ENCODE data around the gene RALB. TPM values are rescaled to one million over a fixed set of nuclear protein-coding genes. Genes with fewer than 3 reads are reported as not detected.

RALB gene
- total RNA-seq, 6 experiments from 2014 or later = 60.1 to 72.5 (median 69.2) TPM

DNA sequence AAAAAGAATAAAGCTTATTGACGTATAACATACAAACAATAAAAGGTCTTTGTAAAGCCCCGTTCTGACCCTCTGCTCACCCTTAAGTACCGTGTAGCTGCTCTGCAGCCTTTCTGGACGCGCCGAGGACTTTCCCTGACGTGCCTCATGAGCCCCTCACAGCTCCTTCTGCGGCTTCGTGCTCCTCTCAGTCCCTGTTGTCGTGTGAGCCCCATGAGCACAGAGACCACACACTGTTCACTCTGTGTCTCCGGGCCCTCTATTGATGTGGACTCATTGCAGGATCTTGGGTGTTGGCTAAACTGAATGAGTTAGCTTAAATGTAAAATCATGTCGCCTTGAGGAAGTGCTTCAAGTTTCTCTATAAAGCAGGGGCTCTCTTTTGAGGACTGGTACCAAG lies 49.6 kb downstream of the RALB start:
- Mint-ChIP-seq H3K4me1 (ENCODE audit: low read depth) (peaks cover 29% of the 10 kb centered on the region), H3K36me3 (ENCODE audit: low read depth) (peaks cover 26% of the 10 kb centered on the region), H3K9me3 (no peaks in the 10 kb centered on the region)

DNA sequence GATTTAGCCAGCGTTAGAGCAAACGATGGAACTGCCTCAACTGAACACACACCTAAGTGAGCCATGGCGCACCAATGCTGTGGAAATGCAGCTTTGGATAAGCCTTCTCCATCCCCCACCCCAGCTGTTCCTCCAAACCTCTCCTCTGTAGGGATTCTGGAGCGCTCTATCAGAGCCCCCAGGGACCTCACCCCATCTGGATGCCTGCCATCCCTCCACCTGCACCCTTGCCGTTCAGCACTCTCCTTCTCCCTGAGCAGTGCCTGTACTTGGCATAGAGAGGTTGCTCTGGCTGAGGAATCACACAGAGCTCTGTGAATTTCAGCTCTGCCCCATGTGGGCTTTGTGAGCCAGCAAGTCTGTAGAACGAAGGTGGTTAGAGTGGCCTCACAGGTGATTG lies 50.5 kb downstream of the RALB start:
- peaks cover 17% of the 10 kb centered on the region for H3K36me3 Mint-ChIP-seq (ENCODE audit: low read depth)
- TF ChIP-seq, protein P1, sequence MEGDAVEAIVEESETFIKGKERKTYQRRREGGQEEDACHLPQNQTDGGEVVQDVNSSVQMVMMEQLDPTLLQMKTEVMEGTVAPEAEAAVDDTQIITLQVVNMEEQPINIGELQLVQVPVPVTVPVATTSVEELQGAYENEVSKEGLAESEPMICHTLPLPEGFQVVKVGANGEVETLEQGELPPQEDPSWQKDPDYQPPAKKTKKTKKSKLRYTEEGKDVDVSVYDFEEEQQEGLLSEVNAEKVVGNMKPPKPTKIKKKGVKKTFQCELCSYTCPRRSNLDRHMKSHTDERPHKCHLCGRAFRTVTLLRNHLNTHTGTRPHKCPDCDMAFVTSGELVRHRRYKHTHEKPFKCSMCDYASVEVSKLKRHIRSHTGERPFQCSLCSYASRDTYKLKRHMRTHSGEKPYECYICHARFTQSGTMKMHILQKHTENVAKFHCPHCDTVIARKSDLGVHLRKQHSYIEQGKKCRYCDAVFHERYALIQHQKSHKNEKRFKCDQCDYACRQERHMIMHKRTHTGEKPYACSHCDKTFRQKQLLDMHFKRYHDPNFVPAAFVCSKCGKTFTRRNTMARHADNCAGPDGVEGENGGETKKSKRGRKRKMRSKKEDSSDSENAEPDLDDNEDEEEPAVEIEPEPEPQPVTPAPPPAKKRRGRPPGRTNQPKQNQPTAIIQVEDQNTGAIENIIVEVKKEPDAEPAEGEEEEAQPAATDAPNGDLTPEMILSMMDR (IDR thresholded peaks at IDR 0.05) = no peak
- DNase-seq = no peak

More for the DNA sequence above, 49.6 kb downstream of the RALB start:
- H3K4me3 Mint-ChIP-seq = no peak overlapping the region
- TF ChIP-seq, protein P1 (IDR thresholded peaks at IDR 0.05) = no peak
- DNase-seq = no peak
- no peak overlapping the region for H3K27ac Mint-ChIP-seq
- H3K27me3 Mint-ChIP-seq (ENCODE audit: insufficient read depth) = peaks cover 4% of the 10 kb centered on the region; the same call in 1 of the 2 replicates

DNA sequence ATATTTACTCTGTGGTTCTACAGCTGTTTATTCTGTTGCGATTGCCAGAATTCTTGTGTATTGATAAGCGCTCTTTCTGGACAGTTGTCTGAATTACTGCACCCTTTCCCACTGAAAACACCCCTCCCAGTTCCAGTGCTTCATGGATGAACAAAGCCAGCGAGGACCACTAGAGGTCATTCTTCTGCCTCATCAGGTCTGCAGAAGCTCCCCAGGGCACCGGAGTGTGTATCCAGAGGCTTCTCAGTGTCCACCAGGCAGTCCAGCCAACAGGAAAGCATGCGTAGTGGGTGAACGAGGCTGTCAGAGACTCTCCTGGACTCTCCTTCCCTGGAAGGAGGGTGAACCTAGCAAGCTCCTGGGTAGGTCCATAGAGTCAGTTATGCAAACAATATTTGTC lies 52.6 kb downstream of the RALB start:
- H3K4me3 Mint-ChIP-seq = no peak overlapping the region
- peaks cover 4% of the 10 kb centered on the region; the same call in 1 of the 2 replicates for H3K27me3 Mint-ChIP-seq (ENCODE audit: insufficient read depth)
- peaks cover 3% of the 10 kb centered on the region for H3K36me3 Mint-ChIP-seq (ENCODE audit: low read depth)
- H3K27ac Mint-ChIP-seq = no peak overlapping the region
- H3K4me1 Mint-ChIP-seq (ENCODE audit: low read depth) = no peaks in the 10 kb centered on the region; the same call in 1 of the 2 replicates
- no peak for DNase-seq
- TF ChIP-seq, protein P1 (IDR thresholded peaks at IDR 0.05) = peak; percentile 51; the same call in 1 of the 2 replicates
- H3K9me3 Mint-ChIP-seq = no peaks in the 10 kb centered on the region

More for the DNA sequence above, 50.5 kb downstream of the RALB start:
- no peaks in the 10 kb centered on the region for H3K9me3 Mint-ChIP-seq
- H3K4me1 Mint-ChIP-seq (ENCODE audit: low read depth) = peaks cover 20% of the 10 kb centered on the region
- H3K27me3 Mint-ChIP-seq (ENCODE audit: insufficient read depth) = peaks cover 4% of the 10 kb centered on the region; the same call in 1 of the 2 replicates
- H3K27ac Mint-ChIP-seq = no peak overlapping the region
- H3K4me3 Mint-ChIP-seq = no peak overlapping the region

DNA sequence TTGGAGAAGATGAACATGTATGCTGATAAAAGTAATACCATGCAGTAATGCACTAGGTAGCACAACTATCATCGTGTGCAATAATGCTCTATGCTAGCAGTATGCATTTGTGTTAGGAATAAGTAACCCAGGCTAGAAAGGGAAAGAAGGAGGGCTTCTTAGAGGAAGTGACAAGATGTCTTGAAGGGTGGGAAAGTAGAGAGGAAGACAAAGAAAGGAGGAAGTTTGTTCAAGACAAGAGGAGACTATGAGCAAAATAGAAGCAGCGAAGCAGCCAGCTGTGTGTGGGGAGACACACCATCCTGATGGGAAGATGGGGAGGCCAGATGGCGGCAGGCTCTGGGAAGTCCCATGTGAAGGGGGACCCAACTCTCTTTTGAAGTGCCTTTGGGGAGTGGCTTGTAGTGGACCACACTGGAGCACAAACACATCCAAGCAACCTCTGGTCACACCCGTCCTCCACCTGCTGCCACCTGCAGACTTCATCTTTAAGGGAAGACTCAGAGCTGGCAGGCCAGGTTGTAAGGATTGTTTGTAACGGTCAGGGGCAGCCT lies 53.4 kb downstream of the RALB start:
- no peak for DNase-seq

DNA sequence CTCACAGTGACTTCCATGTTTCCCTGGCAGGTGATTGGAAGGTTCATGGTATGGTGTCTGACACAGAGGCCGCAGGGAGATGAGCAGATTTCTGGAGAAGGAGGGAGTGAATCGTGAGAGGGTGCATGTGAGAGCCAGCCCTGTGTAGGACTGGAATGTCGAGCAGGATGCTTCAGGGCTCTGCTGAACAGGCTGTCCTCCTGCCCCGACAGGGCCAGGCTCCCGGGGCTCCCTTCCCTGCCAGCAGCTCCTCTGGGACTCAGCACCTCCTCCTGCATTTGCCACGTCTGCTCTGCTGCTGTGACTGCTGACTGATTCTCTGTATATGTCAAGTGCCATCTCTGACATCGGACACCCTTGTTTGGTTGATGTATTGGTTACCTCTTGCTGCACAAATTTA lies 54.8 kb downstream of the RALB start:
- Mint-ChIP-seq H3K27me3 (ENCODE audit: insufficient read depth) (peaks cover 4% of the 10 kb centered on the region; the same call in 1 of the 2 replicates), H3K4me1 (ENCODE audit: low read depth) (peaks cover under 1% of the 10 kb centered on the region), H3K36me3 (ENCODE audit: low read depth) (no peaks in the 10 kb centered on the region), H3K9me3 (no peaks in the 10 kb centered on the region), H3K4me3 (no peak overlapping the region), H3K27ac (no peak overlapping the region)
- TF ChIP-seq, protein P1 (IDR thresholded peaks at IDR 0.05) = no peak
- DNase-seq = no peak

More for the DNA sequence above, 53.4 kb downstream of the RALB start:
- Mint-ChIP-seq H3K4me1 (ENCODE audit: low read depth) (no peaks in the 10 kb centered on the region), H3K36me3 (ENCODE audit: low read depth) (no peaks in the 10 kb centered on the region; the same call in 1 of the 2 replicates), H3K27me3 (ENCODE audit: insufficient read depth) (peaks cover 4% of the 10 kb centered on the region; the same call in 1 of the 2 replicates), H3K4me3 (no peak overlapping the region), H3K9me3 (no peaks in the 10 kb centered on the region), H3K27ac (no peak overlapping the region)
- TF ChIP-seq, protein P1 (IDR thresholded peaks at IDR 0.05) = no peak

Measured in HFFc6 (cell line).